Central memory CD4-positive, alpha-beta T cell (primary cell): ENCODE measurements around the gene ERVK3-1.
"Not testable (repeated sequence)": the region's sequence is repeated elsewhere in the genome, so short reads cannot be mapped to it uniquely, and the experiment has no call there.

ENCODE experiments used
- DNase-seq: peaks from one replicate; pipeline ENCODE4 v3.0.0; 2022

Gene ERVK3-1

GRCh38 chr19:58305932-58306323 is 751 bp downstream of the ERVK3-1 start:
- no peak for DNase-seq

DNA sequence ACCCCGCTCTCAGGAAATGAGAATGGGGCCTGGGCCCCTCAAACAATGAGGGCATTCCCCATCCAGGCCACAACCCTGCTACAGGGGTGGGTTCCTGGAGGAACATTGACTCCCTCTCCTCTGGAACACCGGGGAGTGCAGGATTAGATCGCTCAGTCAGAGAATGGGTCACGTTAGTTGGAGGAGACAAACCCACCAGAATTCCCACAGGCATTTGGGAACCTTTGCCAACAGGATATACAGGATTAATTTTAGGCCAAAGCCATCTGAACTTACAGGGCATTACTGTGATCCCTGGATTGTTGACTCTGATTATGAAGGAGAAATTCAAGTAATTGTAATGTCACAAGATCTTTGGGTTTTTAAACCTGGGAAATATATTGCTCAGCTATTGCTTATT is 2.6 kb downstream of the ERVK3-1 start:
- DNase-seq, result no peak

GRCh38 chr19:58310685-58311084 is 5.5 kb downstream of the ERVK3-1 start:
- not testable (repeated sequence) for DNase-seq

DNA sequence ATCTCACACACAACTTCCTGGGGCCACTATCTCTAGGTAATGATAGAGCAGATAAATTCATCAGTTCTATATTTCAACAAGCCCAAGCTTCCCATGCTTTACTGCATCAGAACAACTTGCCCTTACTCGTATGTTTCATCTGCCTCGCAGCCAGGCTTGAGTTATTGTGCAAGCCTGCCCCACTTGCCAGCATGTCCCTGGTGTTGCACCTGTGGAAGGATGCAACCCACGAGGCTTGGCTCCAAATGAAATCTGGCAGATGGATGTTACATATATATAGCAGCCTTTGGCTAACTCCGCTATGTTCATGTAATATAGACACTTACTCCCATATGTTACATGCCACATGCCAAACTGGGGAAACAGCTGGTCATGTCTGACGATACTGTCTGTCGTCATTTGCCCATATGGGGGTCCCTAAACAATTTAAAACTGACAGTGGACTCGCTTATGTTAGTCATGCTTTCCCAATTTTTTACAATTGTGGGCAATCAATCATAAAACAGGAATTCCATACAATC is 6.2 kb downstream of the ERVK3-1 start:
- no peak for DNase-seq

GRCh38 chr19:58315580-58315979 is 10.4 kb downstream of the ERVK3-1 start:
- DNase-seq, result no peak

DNA sequence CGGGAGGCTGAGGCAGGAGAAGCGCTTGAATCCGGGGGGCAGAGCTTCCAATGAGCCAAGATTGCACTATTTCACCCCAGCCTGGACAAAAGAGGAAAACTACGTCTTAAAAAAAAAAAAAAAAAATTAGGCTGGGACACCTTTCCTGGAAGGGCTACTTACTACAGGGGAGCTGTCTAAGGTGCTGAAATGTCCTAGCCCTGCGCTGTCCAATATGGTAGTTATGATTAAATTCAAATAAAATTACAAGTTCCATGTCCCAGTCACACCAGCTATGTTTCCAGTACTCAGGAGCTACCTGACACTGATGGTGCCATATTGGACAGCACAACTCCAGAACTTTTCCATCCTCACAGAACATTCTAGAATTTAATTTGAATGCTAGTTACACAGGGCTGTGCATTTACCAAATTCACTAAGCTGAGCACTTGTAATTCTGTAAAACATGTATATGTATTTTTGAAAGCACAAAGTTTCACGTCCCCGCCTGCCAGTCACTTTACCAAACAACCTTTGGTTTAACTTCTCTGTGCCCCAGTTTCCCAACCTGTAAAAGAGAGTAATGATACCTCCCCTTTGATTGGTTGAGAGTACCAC is 12.4 kb downstream of the ERVK3-1 start:
- no peak for DNase-seq

DNA sequence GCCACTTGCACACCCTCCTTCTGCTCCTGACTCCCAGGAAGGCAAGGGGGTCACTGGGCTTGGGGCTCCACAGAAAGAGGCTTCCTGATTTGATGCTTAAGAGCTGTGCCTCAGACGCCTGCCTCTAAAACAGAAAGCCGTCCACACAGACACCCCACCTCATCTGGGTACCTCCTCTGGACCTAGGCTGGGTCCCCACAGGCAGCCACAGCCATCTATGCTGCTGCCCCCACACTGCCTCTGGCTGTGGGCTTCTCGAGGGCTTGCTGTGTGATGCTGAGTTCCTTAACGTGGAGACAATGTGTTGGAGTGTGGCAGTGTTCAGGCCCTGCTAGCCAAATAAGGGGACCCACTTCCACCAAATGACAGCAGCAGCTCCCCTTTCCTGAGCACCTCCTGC is 13.1 kb downstream of the ERVK3-1 start:
- DNase-seq, result no peak

DNA sequence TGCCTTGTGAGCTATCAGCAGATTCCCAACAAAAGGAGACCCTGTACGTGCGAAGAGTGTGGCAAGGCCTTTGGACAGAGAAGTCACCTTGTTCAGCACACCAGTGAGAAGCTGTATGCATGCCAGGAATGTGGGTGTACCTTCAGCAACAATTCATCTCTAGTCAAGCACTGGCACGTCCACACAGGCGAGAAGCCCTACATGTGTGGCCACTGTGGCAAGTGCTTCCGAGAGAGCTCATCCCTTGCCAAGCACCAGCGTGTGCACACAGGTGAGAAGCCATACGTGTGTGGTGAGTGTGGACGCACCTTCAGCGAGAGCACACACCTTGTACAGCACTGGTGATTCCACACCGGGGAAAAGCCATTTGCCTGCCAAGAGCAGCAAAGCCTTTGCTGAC is 14.1 kb downstream of the ERVK3-1 start:
- no peak for DNase-seq

DNA sequence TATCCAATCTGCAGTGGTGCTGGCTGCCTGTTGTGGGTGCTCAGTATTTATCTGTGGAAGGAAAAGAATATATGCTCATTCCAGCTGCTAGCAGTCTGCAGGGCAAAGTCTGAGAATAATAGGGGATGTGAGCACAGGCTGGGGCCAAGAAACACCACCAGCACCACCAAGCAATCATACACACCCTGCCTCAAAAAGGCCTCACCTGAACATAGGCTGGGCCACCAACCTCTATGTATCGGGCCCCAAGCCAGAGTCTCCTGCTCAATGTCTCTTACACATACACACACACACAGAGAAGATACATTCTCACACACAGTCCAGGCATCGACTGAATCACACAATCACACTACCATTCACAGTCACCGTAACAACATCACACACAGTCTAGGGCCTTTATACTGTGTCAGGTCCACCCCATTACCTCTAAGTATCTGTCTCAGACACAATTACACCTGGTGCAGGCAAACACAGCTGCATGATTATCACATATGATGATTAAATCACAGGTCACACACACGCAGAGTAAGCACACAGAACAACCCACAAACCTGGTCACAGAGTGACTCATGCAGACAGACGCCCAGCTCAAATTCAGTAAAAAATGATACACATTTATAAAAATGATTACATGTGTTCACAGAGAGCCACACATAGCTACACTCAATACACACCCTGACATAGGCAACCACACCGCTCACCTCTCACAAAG is 20.3 kb downstream of the ERVK3-1 start:
- no peak for DNase-seq

DNA sequence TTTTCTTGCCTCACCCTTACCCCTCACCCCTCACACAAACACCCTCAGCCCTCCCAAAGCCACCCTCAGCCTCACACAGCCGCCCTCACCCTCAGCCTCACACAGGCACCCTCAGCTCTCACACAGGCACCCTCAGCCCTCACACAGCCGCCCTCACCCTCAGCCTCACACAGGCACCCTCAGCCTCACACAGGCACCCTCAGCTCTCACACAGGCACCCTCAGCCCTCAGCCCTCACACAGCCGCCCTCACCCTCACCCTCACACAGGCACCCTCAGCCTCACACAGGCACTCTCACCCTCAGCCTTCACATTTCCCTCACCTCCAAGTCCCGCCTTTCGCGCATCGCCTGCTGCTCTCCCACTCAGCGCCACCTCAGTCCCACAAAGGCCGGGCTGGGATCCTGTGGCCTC is 21.3 kb downstream of the ERVK3-1 start:
- DNase-seq, result no peak

- DNase-seq, result peak; percentile 77
Measured at GRCh38 chr19:58326914-58327726, 21.9 kb downstream of the ERVK3-1 start, which contains the start of gene ZSCAN22. TSS of gene ZSCAN22 (plus strand) at chr19:58326994. CDS start at chr19:58334803, 7,809 bp downstream.

GRCh38 chr19:58328999-58329398 is 23.8 kb downstream of the ERVK3-1 start:
- DNase-seq, result no peak

DNA sequence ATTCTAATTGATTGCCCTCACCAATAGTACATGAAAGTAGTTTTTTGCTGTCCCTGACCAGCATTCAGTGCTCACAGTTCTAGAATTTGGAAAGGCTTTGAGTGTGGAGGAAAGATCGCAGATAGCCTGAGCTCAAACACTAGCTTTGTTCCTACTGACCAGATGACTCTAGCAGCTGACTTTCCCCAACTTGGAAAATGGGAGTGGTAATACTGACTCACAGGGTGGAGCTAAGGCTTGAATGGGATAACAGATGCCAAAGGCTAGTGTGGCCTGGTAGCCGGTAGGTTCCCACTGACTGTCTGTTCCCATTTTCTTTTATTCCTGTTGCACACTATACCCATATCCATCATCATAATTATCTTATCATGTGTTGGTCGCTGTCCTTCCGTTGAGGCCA is 25.3 kb downstream of the ERVK3-1 start:
- no peak for DNase-seq

DNA sequence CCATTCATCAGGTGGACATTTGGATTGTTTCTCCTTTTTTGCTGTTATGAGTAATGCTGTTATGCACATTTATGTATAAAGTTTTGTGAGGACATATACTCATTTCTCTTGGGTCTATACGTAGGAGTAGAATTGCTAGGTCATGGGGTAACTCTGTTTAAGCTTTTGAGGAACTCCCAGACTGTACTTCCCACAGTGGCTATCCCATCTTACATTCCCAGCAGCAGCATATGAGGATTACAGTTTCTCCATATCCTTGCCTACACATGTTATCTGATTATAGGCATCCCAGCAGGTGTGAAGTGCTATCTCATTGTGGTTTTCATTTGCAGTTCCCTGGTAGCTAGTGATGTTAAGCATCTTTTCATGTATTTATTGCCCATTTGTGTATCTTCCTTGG is 27.5 kb downstream of the ERVK3-1 start:
- no peak for DNase-seq

GRCh38 chr19:58334691-58335249 is 29.6 kb downstream of the ERVK3-1 start:
- DNase-seq, result no peak

DNA sequence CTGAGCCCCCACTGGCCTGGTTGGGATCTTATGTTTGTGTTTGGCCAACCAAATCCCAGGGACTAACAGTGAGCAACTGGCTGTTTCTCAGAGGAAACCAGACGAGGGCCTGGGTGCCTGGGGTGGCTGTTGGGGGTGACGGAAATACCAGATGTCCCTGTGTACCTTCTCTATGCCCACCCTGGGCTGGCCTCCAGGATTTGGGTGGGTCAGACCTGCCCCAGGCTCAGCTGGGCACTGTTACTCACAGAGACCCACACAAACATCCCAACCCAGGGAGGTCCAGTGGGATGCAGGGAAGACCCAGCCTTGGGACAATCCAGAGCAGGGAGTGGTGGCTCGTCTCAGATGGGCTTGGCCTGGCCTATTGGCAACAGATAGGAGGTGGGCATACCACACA is 30.5 kb downstream of the ERVK3-1 start:
- DNase-seq, result no peak

DNA sequence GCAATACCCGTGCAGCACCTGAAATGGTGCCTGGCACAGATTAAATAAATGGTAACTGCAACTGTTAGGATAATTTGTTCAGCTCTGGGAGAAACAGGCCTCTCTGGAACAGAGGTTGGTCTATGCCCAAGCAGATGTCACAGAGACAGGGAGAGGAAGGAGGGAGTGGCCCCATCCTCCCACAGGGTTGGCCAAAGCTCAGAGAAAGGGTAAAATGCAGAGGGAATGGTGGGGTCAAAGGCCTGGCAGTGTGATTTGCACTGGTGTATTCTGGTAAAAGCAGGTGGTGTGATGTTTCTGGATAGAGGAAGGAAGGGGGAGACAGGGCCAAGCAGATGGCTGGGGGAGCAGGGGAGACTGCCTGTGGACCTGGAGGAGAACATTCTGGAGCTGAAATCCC is 31.0 kb downstream of the ERVK3-1 start:
- no peak for DNase-seq

- DNase-seq, result no peak
Measured at GRCh38 chr19:58336820-58337219, 31.6 kb downstream of the ERVK3-1 start.

DNA sequence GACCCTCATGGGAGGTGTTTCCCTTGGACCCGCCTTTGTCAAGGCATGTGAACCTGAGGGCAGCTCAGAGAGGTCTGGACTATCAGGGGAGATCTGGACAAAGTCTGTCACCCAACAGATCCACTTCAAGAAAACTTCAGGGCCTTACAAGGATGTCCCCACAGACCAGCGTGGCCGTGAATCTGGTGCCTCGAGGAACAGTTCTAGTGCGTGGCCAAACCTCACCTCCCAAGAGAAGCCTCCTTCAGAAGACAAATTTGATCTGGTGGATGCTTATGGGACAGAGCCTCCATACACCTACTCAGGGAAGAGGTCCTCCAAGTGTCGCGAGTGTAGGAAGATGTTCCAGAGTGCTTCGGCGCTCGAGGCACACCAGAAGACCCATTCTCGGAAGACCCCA is 33.2 kb downstream of the ERVK3-1 start:
- DNase-seq, result no peak

- no peak for DNase-seq
Measured at GRCh38 chr19:58338825-58339558, 33.8 kb downstream of the ERVK3-1 start.

GRCh38 chr19:58345558-58345957 is 40.4 kb downstream of the ERVK3-1 start:
- DNase-seq, result no peak
